ENCODE results near the gene LY6G5B.

Gene LY6G5B

DNA sequence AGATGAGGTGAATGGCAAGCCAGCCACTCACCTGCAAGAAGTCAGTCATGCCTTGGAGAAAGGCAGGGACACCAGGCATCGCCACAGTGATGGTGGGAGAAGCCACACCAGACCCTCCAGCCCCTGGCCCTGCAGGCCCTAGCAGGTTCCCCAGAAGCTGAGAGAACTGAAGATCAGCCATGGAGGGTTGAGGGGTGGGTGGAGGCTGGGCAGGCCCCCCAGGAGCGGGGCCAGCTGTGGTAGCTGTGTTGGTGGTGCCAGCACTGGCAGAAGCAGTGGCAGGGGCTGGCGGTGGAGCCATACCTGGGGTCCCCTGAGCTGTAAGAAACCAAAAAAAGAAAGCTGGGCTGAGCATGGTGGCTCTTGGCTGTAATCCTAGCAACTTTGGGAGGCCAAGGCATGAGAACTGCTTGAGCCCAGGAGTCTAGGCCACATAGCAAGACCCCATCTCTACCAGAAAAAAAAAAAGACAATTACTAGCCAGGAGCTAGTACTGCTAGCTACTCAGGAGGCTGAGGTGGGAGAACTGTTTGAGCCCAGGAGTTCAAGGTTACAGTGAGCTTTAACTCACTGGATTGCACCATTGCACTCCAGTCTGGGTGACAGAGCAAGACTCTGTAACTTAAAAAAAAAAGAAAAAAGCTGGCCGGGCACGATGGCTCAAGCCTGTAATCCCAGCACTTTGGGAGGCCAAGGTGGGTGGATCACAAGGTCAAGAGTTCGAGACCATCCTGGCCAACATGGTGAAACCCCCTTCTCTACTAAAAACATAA is 26.8 kb upstream of the LY6G5B start:
- no peak for DNase-seq

DNA sequence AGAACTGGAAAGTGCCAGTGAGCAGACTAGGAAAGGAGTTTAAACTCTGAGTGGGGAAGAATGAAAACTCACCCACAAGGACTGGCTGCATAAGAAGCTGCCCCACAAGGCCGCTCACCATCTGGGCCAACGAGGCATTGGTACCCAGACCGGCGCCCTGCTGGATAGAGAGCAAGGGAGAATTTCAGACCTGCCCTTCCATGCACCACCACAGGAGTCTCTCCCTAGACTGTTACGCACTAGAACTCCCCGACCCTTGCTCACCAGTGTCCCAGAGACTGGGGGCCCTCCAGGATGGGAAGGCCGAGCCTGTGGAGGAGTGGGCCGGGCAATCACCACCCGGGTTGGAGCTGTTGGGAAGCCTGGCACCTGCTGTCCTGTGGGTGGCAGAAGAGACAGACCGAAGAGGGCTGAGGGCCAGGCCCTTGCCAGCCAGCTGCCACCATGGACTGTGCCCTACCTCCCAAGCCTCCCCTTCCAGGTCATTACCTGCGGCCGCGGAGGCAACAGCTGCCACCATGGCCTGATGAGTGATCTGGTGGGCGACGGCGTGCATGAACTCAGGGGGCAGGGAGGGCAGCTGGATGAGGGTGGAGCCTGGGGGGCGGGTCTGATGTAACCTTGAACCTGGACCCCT is 25.8 kb upstream of the LY6G5B start:
- no peak for DNase-seq

DNA sequence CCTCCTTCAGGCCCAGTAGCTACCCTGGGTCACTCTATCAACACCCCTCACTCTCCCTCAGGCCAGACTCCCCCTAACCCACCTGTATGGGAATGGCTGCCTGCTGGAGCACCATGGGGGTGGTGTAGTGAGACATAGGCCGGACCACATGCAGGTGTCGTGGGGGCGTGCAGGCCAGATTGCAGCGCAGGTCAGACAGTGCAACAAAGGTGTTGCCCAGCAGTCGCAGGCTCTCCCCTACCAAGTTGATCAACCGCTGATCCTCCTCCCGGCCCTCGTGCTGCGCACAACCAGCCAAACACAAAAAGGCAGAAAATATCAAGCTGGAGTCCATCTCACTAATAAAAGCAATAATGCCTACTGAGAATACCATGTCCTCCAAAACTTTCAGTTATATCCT is 24.5 kb upstream of the LY6G5B start:
- DNase-seq: no peak

DNA sequence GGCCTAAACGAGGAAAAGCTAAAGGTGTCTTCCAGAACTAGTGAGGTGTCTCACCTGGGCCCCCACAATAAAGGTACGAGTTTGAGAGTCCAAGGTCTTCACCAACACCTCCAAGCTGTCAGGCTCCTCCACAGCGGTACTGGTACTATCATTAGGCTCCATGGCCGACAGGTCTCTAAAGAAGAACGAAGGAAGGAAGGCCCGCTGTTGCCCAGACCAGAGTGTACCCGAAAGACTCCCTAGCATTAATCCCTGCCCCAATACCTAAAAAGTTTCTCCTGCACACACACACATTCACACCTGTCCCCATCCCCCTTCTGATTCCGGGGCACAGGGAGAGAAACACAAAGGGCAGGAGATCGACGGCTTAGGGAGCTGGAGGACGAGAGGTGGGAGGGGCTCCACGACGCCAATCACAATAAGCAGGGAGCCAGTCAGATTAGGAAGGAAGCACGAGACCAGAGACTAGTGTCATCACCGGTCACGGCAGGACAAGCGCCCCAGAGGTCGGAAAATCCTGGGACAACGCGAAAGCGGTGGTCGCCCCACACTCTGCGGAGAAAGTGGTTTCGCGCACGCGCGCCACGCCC is 18.1 kb upstream of the LY6G5B start:
- DNase-seq: peak; percentile 83

DNA sequence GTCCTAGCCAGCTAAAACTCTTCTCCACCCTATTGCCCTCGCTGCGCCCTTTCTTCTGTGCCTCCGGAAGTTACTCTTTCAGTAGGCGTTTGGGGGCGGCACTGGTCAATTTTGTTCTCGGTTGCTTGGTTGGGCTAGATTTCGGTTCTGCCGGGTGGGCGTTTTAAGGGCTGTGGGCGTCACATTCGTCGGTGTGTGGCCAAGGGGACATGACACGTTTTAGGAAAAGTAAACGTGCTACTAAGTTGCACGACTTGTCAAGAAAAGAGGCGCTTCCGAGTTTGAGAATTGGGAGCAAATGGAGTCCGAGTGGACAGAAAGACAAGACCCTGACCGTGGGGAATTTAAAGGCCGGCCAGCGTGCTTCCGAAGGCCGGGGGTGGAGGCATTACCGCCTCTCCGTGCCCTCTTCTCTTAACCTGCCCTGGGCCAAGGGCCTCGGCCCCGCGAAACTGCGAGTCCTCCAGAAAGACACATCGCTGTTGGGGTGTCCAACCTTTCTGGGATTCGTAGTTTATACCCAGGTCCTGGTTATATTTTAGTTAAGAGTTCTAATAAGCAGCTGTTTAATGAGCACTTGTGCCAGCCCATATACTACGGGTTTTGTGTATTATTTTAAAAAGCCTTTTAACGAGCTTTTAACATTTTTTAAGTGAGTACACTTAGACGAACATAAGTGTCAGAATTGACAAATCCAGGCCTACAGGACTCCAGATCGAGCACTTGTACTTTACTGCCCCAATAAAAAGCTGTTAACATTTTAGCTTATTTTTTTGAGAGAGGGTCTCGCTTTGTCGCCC is 16.7 kb upstream of the LY6G5B start:
- no peak for DNase-seq

DNA sequence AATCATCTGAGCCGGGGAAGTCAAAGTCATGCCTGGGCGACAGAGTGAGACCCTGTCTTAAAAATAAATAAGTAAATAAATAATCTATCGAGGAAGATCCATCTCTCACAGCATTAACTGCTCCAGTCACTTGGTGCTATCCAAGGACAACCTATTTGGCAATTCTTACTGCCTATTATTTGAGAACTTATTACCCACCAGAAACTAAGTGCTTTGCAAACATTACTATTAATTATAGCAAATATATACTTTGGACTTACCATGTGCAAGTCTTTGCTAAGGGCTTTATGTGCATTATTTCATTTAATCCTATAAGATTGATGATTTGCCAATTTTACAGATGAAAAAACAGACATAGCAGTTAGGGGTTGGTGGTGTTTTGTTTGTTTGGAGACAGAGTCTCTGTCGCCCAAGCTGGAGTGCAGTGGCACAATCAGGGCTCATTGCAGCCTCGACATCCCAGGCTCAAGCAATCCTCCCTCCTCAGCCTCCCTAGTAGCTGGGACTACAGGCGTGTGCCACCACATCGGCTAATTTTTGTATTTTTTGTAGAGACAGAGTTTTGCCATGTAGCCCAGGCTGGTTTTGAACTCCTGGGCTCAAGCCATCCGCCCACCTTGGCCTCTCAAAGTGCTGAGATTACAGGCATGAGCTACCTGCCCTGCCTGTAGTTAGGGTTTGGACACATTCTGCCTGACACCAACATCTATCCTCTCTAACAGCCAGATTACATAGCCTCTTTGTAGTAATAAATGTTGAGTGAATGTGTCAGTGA is 15.0 kb upstream of the LY6G5B start:
- no peak for DNase-seq

DNA sequence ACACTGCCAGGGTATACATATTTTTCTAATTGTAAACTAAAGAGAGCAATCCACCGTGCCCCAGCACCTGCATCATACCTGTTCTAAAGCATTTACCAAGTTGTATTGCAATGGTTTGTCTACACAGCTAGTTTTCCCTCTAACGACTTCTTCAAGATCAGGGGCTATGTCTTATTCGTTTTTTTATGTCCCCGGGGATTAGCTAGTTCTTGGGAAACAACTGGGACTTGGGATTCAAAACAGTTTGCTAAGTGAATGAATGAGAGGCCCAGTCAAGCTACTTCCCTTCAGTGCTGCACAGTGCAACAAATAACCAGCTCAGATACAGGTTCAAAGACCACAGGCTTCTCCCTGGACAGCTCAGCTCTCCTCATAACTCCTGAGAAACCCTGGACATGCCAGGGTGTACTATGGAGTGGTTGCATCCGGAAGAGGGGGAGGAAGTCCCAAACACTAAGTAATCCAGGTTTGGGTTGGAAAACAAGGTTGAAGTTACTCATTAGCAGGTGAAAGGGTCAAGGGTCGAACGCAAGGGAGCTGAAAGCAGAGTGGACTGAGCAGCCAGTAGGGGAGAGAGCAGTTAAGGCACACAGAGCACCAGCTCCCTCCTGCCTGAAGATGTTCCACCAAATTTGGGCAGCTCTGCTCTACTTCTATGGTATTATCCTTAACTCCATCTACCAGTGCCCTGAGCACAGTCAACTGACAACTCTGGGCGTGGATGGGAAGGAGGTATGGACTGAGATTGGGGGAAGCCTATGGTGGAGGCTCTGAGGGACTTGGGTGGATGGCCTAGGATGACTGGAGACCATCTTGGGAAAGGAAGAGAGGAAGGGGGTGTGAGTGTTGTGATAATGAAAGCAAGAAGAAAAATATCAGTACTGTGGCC is 14.2 kb upstream of the LY6G5B start, which contains the start of gene APOM:
APOM (plus strand) TSS at position 546 of the 889 bp plus-strand sequence; CDS start at position 619, 73 bp downstream.
- no peak for DNase-seq

DNA sequence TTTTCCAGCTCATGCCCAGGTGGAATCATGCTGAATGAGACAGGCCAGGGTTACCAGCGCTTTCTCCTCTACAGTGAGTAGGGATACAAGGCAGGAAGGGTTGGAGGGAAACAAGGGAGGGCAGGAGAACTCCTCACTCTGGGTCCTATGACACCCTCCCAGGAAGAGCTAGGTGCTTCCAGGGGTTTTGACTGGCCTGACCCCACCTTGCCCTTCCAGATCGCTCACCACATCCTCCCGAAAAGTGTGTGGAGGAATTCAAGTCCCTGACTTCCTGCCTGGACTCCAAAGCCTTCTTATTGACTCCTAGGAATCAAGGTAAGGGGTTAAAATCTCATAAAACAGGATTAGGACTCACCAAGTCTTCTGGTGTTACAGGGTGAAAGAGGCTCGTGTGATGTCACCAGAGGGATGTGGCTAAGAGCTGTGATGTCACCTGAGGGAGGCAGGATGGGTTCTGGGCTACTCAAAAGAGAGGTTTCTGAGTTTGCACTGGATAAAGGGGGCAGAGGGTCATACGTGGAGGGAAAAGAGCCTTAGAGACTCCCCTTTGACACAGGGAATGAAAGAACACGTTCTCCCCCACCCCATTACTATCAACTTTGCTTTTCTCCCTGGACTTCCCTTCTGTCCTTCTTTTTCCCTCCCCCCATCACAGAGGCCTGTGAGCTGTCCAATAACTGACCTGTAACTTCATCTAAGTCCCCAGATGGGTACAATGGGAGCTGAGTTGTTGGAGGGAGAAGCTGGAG is 12.2 kb upstream of the LY6G5B start:
- DNase-seq: no peak

DNA sequence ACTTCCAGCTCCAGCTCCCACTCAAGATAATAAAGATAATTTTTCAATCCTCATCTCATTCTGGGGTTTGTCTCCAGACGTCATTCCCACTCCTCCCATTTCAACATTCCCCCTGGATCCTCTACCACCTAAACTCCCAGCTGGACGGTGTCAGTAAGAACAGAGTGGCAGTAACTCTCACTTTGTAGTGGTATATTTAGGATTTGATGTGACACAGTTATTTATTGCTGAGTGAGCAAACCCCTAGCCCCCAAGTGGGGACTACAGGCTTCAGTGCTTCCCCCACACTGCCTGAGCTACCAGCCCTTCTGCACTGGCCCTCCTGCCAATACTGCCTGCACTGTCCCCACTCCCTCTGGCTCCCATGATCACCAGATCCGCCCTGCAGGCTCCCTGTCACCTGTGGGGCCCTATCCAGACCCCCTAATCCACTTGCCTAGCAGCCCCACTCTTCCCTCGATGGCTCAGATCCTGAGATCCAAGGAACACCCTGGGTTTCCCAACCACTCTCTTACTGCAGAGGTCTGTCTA is 11.6 kb upstream of the LY6G5B start:
- no peak for DNase-seq

DNA sequence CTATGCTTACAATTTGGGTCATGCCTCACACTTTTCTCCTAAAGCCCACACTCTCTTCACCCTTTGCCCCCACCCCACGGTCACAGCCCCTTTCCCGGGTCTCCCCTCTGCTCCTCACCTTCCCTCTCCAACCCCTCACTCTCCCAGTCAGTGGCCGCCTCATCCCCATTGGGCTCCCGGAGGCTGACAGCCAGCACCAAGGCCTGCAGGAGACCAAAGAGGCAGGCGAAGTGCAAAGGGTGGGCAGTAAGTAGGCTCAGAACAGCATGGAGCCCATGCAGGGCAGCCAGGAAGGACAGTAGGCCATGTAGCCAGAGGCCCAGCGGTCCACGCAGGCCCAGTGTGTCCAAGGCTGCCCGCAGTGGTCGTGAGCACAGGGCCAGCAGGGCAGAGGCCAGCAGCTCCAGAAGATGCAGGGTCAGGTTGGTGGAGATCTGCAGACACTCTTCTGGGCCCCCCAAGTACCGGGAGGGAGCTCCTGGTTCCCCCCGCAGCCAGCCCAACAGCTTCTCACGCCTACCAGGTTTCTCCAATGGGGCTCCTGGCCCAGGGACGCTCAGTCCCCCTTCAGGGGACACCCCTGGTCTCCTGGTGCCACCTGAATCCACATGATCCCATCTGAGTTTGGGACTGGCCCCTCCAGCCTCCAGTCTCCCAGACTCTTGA is 10.7 kb upstream of the LY6G5B start:
- DNase-seq: no peak

DNA sequence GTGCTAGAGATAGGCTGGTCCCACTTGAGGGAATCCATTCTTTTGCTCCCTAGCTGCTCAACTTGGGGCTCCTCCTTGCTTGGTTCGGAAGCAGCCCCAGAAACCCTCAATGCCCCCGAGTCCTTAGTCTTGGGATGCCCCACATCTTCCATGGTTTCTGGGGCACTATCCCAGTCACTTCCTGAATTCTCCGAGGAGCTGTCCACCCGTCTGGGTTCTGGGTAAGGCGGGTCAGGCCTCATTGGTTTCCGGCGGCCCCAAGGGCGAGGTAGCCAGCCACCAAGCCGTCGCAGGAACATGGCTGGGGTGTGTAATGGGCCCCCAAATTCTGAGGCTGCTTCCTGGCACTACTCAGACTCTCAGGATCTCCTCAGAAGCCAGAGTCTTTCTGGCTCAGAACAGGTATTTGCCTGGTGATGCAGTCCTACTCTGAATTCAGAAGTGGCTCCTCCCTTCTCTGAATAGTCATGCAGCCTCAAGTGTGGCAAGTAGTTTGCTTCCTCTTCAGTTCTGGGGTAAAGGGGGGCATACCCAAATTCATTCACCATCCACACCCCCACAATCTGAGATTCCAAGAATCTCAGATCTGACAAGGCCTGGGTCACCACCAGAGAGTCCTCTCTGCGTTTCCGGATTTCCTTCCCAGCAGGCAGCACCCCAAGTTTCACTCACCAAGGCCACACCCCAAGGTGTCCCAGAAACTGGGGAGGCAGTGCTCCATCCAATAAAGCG is 10.0 kb upstream of the LY6G5B start:
- peak; percentile 30 for DNase-seq

DNA sequence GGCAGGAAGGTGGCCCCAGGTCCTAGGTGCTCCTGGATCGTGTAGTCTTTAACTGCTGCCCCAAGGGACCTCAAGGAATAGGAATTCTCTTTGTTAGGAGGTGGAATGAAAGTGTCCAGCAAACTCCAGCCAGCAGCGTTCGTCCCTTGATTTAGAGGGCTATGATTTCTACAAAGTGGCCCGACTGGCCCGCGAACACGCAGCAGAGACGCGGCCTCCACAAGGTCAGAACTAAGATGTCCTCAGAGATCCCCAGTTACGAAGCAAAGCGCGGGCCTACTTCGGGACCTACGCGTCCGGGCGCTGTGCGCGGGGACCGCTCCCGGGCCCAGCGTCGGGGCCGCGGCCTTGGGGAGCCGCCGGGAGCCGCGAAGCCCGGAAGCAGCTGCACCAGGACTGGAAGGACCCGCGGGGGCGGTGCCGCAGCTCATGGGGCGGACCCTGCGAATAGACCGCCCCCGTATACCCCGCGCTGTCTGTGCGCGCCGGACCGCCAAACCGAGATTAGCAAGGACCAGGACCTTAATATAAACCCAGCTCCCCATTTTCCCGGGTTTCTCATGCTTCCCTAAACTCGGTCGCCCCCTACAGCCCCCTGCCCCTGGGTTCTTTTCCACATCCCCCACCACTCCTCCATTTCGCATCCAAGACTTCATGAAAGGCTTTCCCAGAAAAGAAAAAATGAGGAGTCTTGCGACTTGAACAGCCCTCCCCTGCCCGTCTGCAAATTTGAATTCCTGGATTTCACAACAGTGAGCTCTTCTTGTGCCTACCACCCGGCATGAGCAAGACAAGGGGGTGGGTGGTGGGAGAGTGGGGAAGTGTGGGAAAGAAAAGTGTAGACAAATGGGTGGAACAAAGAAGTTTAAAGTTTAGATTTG is 9.2 kb upstream of the LY6G5B start, which contains the start of gene C6orf47:
C6orf47 (minus strand) TSS at position 398 of the 881 bp plus-strand sequence. CDS start 831 bp downstream, outside the sequence.
- peak; percentile 88 for DNase-seq

DNA sequence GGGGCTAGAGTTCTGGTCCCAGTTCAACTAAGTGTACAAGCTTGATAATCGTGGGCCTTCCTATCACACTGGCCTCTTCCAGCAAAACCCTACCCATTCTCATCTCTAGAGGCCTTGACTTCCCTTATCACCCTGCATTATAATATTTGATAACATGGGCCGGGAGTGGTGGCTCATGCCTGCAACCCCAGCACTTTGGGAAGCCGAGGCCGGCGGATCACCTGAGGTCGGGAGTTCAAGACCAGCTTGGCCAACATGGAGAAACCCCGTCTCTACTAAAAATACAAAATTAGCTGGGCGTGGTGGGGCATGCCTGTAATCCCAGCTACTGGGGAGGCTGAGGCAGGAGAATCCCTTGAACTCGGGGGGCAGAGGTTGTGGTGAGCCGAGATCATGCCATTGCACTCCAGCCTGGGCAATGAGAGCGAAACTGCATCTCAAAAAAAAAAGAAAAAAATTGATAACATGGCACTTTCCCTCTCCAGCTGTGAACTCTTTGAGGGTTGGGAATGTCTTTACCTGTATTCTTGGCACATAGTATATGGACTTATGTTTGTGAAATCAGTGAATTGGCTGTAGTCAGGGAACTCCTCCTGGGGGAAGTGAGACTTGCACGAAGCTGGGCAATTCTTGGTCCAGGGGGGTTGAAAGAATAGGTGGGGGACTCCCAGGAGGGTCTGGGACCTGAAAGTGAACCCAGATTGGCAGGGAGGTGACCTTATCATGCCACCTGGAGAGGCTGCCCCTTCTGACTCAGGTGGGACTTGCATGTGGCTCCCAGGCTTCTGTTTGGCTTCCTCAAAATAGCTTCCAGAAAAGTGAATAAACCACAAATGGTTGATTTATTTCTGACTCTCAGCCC is 8.3 kb upstream of the LY6G5B start:
- DNase-seq: no peak

DNA sequence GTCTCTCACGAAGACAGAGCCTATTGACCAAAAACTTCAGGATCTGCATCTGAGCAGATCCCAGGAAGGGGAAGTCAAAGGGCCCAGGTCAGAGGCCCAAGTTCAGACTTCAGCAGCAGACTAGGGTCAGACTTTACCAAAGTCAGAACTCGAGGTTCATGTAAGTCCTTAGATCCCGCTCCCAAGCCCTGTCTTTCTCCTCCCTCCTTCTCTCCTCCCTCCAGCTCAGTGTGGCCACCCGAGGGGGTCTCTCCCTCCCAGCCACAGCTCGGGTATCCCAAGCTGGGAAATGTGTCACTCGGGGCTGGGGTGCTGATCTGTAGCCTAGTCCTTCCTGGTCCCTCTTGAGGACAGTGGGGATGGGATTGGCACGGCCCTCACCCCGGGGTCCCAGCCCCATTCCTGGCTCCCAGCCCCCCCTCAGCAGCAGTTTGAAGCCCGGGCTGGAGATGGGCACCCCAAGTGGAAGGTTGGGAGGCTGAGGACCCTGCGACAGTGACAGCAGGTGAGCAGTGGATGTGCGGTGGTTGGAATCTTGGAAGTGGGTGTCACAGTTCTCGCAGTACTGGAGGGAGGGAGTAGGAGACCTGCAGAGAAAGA is 7.6 kb upstream of the LY6G5B start:
- DNase-seq: no peak

DNA sequence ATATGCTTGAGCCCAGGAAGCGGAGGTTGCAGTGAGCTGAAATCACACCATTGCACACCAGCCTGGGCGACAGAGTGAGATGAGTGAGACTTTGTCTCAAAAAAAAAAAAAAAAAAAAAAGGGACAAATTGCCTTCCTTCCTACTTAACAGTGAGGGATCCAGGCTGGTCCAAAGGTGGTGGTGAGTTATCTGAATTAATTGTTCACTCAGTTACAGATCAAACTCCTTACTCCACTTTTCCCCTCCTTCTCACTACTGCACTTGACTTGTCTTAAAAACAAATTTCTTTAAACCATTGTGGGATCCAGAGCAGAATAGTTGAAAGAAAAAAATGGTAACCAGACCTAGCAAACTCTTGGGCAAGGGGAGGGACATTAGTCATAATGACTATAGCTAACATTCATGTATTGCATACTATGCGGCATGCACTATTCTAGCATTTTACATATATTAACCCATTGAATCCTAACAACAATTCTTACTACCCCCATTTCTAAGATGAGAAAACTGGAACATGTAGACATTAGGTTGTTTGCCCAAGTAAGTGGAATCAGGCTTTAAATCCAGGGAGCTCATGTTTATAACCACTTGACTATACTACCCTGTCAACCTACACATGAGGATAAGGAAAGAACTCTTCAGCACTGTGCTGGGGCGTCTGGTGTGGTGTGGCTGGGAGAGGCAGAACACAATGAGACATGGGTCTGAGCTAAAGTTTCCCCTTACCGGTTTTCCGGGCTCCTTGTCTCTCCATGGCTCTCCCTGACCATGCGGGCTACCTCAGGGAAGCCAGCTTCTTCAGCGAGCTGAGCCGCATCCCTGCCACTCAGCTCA is 6.4 kb upstream of the LY6G5B start:
- no peak for DNase-seq

All from NCI-H510A treated with DMSO at 0.1 percent for 48 hours (cell line).